Neural progenitor cell (in vitro differentiated cells): Measurements from ENCODE around the gene KANSL1L. TPM values are rescaled to one million over a fixed set of nuclear protein-coding genes. Genes with fewer than 3 reads are reported as not detected.

Experiments used
- DNase-seq: peaks from one replicate; pipeline ENCODE4 v3.0.0-alpha.2; 2016; ENCODE audit warnings: low spot score
- H2AFZ ChIP-seq: fragments of 200-600 bp; sonication (generic); replicated peaks from 2 replicates; pipeline ENCODE4 v1.6.1; 2016; ENCODE audit warnings: antibody characterized with exemption
- H3F3A ChIP-seq: fragments of 200-600 bp; sonication (generic); 2 replicates; pipeline ENCODE4 v1.6.1; 2016; ENCODE audit warnings: antibody characterized with exemption, low read depth
- H3K27ac ChIP-seq: fragments of 200-600 bp; sonication (generic); 2 replicates; pipeline ENCODE4 v1.5.1; 2016; ENCODE audit warnings: mild to moderate bottlenecking
- H3K27me3 ChIP-seq: fragments of 200-600 bp; sonication (generic); 2 replicates; pipeline ENCODE4 v1.6.1; 2016; ENCODE audit warnings: mild to moderate bottlenecking, moderate library complexity
- H3K36me3 ChIP-seq: fragments of 200-600 bp; sonication (generic); 2 replicates; pipeline ENCODE4 v1.5.1; 2016
- H3K4me1 ChIP-seq: fragments of 200-600 bp; sonication (generic); 2 replicates; pipeline ENCODE4 v1.6.1; 2016; ENCODE audit warnings: mixed run types
- H3K4me2 ChIP-seq: fragments of 200-600 bp; sonication (generic); 2 replicates; pipeline ENCODE4 v1.6.1; 2016
- H3K4me3 ChIP-seq: fragments of 200-600 bp; sonication (generic); 2 replicates; pipeline ENCODE4 v1.5.1; 2016
- H3K79me2 ChIP-seq: fragments of 200-600 bp; sonication (generic); 2 replicates; pipeline ENCODE4 v1.6.1; 2016; ENCODE audit warnings: low read depth
- H3K9ac ChIP-seq: fragments of 200-600 bp; sonication (generic); 2 replicates; pipeline ENCODE4 v1.6.1; 2016
- H3K9me3 ChIP-seq: fragments of 200-600 bp; sonication (generic); 2 replicates; pipeline ENCODE4 v1.5.1; 2016; ENCODE audit warnings: low read depth
- H4K20me1 ChIP-seq: fragments of 200-600 bp; sonication (generic); 2 replicates; pipeline ENCODE4 v1.6.1; 2016; ENCODE audit warnings: low read depth
- H3K27ac Mint-ChIP-seq: 3 replicates; pipeline ENCODE4 v1.8.0; 2021; ENCODE audit warnings: mixed read lengths
- H3K27me3 Mint-ChIP-seq: 2 replicates; pipeline ENCODE4 v1.8.0; 2022; ENCODE audit warnings: low read depth, mild to moderate bottlenecking, inconsistent platforms, moderate library complexity, mixed read lengths; ENCODE audit not compliant: insufficient read depth
- H3K36me3 Mint-ChIP-seq: 3 replicates; pipeline ENCODE4 v1.8.0; 2021; ENCODE audit warnings: mixed read lengths
- H3K4me1 Mint-ChIP-seq: 3 replicates; pipeline ENCODE4 v1.8.0; 2021; ENCODE audit warnings: mixed read lengths
- H3K4me3 Mint-ChIP-seq: 3 replicates; pipeline ENCODE4 v1.8.0; 2021; ENCODE audit warnings: mild to moderate bottlenecking, moderate library complexity, mixed read lengths
- H3K9me3 Mint-ChIP-seq: 3 replicates; pipeline ENCODE4 v1.8.0; 2020; ENCODE audit warnings: mixed read lengths
- EZH2 ChIP-seq: fragments of 200-600 bp; sonication (generic); IDR thresholded peaks from 2 replicates; pipeline ENCODE4 v1.6.1; 2017; ENCODE audit warnings: antibody characterized with exemption, mild to moderate bottlenecking, moderate library complexity
- EZH2phosphoT487 ChIP-seq: fragments of 200-600 bp; sonication (generic); IDR thresholded peaks from 2 replicates; pipeline ENCODE4 v1.6.1; 2017; ENCODE audit warnings: antibody characterized with exemption
- total RNA-seq: library from RNA; depleted of rRNA; stranded (reverse); fragments of >200 nt; gene quantifications from 2 replicates; pipeline ENCODE4 v1.2.3, GENCODE V29; 2015; ENCODE audit warnings: low replicate concordance
- TF ChIP-seq, protein P1 (sequence below): fragments of 200-600 bp; sonication (generic); IDR thresholded peaks from 2 replicates; pipeline ENCODE4 v1.5.1; 2017; ENCODE audit warnings: antibody characterized with exemption, mild to moderate bottlenecking

Gene KANSL1L
- total RNA-seq, 1 donor from 2014 or later = 51.8 TPM

DNA sequence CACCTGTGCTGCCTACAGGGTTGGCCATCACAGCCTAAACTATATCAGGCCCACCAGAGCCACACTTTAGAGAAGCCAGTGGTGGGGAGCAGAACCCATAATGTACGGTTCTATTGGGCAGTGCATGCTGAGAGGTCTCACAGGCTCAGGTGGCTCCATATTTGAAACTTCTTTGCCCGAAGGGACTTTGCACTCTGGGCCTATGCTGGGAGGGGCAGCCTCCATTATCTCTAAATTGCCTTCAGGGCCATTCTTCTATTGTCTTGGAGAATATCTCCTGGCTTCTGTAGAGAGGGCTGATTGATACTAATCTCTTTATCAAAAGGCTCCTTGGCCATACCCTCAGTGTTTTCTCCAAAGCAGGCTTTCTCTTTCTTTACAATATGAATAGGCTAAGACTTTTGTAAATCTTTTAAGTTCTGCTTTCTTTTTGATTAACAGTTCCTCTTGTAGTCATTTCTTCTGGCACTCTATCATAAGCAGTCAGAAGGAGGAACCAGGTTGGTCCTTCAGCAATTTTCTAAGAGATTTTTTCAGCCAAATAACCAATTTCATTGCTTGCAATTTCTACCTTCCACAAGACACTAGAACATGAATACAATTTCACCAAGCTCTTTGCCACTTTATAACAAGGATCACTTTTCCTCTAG is 124.2 kb downstream of the KANSL1L start:
- no peak overlapping the region for H3K27ac Mint-ChIP-seq

DNA sequence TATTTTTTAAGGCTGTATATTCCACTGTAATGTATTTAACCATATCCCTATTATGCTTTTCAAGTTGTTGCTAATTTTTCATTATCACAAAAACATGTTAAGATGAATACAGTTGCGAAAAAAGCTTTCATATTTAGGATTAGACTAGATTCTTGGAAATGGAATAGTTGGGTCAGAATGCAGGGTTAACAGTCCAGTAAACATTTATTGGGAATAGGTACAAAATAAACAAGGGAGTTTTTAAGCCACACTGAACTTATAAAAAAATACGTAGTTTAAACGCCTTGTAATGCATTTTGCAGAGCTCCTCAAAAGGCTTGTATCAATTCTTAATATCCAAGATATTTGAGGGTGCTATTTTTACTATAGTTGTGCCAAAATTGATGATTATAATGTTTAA is 133.1 kb downstream of the KANSL1L start:
- no peaks in the 10 kb centered on the region for H4K20me1 ChIP-seq
- H3F3A ChIP-seq = no peaks in the 10 kb centered on the region
- no peak overlapping the region for H3K9ac ChIP-seq
- H3K9me3 Mint-ChIP-seq = peaks cover 2% of the 10 kb centered on the region
- H2AFZ ChIP-seq = no peak overlapping the region
- no peaks in the 10 kb centered on the region for H3K36me3 ChIP-seq
- no peaks in the 10 kb centered on the region for H3K4me1 Mint-ChIP-seq
- H3K9me3 ChIP-seq = no peaks in the 10 kb centered on the region
- H3K79me2 ChIP-seq = no peaks in the 10 kb centered on the region
- TF ChIP-seq, protein P1, sequence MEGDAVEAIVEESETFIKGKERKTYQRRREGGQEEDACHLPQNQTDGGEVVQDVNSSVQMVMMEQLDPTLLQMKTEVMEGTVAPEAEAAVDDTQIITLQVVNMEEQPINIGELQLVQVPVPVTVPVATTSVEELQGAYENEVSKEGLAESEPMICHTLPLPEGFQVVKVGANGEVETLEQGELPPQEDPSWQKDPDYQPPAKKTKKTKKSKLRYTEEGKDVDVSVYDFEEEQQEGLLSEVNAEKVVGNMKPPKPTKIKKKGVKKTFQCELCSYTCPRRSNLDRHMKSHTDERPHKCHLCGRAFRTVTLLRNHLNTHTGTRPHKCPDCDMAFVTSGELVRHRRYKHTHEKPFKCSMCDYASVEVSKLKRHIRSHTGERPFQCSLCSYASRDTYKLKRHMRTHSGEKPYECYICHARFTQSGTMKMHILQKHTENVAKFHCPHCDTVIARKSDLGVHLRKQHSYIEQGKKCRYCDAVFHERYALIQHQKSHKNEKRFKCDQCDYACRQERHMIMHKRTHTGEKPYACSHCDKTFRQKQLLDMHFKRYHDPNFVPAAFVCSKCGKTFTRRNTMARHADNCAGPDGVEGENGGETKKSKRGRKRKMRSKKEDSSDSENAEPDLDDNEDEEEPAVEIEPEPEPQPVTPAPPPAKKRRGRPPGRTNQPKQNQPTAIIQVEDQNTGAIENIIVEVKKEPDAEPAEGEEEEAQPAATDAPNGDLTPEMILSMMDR = no peak
- TF ChIP-seq EZH2phosphoT487 = no peak
- TF ChIP-seq EZH2 = no peak
- no peak overlapping the region for H3K4me2 ChIP-seq
- H3K27ac Mint-ChIP-seq = no peak overlapping the region
- no peak overlapping the region for H3K27ac ChIP-seq
- H3K27me3 ChIP-seq = no peaks in the 10 kb centered on the region
- no peak for DNase-seq
- no peak overlapping the region for H3K4me3 ChIP-seq
- peaks cover 8% of the 10 kb centered on the region for H3K36me3 Mint-ChIP-seq
- H3K4me3 Mint-ChIP-seq = no peak overlapping the region
- H3K4me1 ChIP-seq = no peaks in the 10 kb centered on the region
- no peaks in the 10 kb centered on the region for H3K27me3 Mint-ChIP-seq

More for the DNA sequence above, 124.2 kb downstream of the KANSL1L start:
- no peaks in the 10 kb centered on the region for H3K4me1 ChIP-seq
- H2AFZ ChIP-seq = no peak overlapping the region
- Mint-ChIP-seq H3K9me3 (no peaks in the 10 kb centered on the region), H3K36me3 (peaks cover 11% of the 10 kb centered on the region), H3K4me1 (no peaks in the 10 kb centered on the region), H3K27me3 (no peaks in the 10 kb centered on the region), H3K4me3 (no peak overlapping the region)
- no peak overlapping the region for H3K4me2 ChIP-seq
- no peak overlapping the region for H3K4me3 ChIP-seq
- no peaks in the 10 kb centered on the region for H4K20me1 ChIP-seq
- no peak for DNase-seq
- peaks cover 7% of the 10 kb centered on the region for H3K9me3 ChIP-seq
- TF ChIP-seq, protein P1 = no peak
- no peak for TF ChIP-seq EZH2phosphoT487
- no peak for TF ChIP-seq EZH2
- H3K27ac ChIP-seq = no peak overlapping the region
- no peak overlapping the region for H3K9ac ChIP-seq
- H3F3A ChIP-seq = no peaks in the 10 kb centered on the region
- no peaks in the 10 kb centered on the region for H3K36me3 ChIP-seq
- no peaks in the 10 kb centered on the region for H3K79me2 ChIP-seq
- H3K27me3 ChIP-seq = no peaks in the 10 kb centered on the region

DNA sequence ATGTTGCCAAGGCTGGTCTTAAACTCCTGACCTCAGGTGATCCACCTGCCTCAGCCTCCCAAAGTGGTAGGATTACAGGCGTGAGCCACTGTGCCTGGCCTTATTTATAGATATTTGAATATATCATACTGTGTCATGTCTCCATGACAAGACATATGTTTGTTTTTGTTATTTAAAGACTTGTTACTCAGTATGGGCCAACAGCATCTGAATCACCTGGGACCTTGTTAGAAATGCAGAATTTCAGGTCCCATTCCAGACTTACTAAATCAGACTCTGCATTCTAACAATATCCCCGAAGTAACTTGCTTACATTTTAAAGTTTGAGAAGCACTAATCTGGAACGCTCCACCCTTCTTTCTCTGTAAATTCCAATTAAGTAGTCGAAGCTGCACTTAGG is 135.5 kb downstream of the KANSL1L start:
- TF ChIP-seq EZH2phosphoT487 (no peak), EZH2 (no peak)
- TF ChIP-seq, protein P1 = no peak
- DNase-seq = no peak
- H3K27me3 ChIP-seq = no peaks in the 10 kb centered on the region
- Mint-ChIP-seq H3K27me3 (no peaks in the 10 kb centered on the region), H3K4me3 (no peak overlapping the region), H3K9me3 (peaks cover 2% of the 10 kb centered on the region), H3K36me3 (peaks cover 16% of the 10 kb centered on the region), H3K27ac (no peak overlapping the region), H3K4me1 (no peaks in the 10 kb centered on the region)
- no peaks in the 10 kb centered on the region for H3F3A ChIP-seq
- no peak overlapping the region for H3K27ac ChIP-seq
- no peak overlapping the region for H3K4me3 ChIP-seq
- no peaks in the 10 kb centered on the region for H3K9me3 ChIP-seq
- H3K4me1 ChIP-seq = no peaks in the 10 kb centered on the region
- H3K36me3 ChIP-seq = no peaks in the 10 kb centered on the region
- H3K79me2 ChIP-seq = no peaks in the 10 kb centered on the region
- H4K20me1 ChIP-seq = no peaks in the 10 kb centered on the region
- no peak overlapping the region for H2AFZ ChIP-seq
- no peak overlapping the region for H3K9ac ChIP-seq
- no peak overlapping the region for H3K4me2 ChIP-seq
